NOMO-1 treated with DMSO at 0.1 percent for 48 hours (cell line): ENCODE measurements around the gene PSG1.
"Not testable (repeated sequence)": the region's sequence is repeated elsewhere in the genome, so short reads cannot be mapped to it uniquely, and the experiment has no call there.

Source experiments
- DNase-seq: peaks from one replicate; lab custom pipeline; 2025; ENCODE audit not compliant: unreplicated experiment; lab: John Stamatoyannopoulos, UW

Gene PSG1

GRCh38 chr19:42831221-42832019, 48.1 kb downstream of the PSG1 start:
- no peak for DNase-seq

- DNase-seq, result not testable (repeated sequence)
Measured at GRCh38 chr19:42821306-42821977, 58.1 kb downstream of the PSG1 start.

GRCh38 chr19:42819960-42820650, 59.4 kb downstream of the PSG1 start:
- not testable (repeated sequence) for DNase-seq

GRCh38 chr19:42816894-42817293, 62.6 kb downstream of the PSG1 start:
- no peak for DNase-seq
